Panc1 (cell line): ENCODE measurements around the gene LAG3.

ENCODE experiments used
- CTCF ChIP-seq: fragments of 450-650 bp; IDR thresholded peaks from 2 replicates; pipeline ENCODE4 v1.5.1; 2017; ENCODE audit warnings: mild to moderate bottlenecking
- SIN3A ChIP-seq: IDR thresholded peaks from 2 replicates; pipeline ENCODE4 v1.6.1; 2012; ENCODE audit warnings: low read depth, mild to moderate bottlenecking, low read length, moderate library complexity, borderline replicate concordance; ENCODE audit not compliant: insufficient read depth

DNA sequence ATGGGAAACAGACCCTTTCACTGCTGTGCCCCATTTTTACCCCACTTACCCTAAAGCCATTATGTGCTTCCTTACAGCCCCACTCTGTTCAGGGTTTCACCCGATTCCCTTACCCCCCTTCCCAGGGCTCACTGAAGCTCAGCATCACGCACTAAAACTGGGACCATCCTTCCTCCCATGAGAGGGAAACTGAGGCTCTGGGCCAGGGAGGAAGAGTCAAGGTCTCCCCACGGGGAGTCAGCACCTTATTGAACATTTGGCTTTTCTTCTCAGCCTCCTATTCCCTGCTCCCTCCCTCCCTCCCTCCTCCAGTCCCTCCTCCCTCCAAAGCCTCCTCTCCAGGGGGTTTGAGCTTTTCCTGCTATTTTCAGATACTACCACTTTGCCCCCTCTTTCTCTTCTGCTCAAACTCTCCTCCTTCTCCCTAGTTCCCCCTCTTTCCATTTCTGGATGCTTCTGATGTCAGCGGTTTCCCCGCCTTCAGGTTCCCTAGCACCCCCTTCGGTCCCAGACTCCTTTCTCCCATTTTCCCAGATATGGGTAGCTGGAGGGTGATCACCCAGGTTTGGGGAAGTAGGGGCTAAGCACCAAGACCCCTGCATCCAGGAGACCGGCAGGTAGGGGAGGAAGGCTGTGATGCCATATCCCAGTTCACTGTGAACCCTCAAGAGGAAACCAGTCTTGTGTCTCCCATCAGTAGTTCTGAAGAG lies 50.3 kb downstream of the LAG3 start:
- no peak for TF ChIP-seq CTCF
- TF ChIP-seq SIN3A, result no peak
